GM21529 (cell line): ENCODE measurements around the gene NUDT4.
"Not testable (repeated sequence)": the region's sequence is repeated elsewhere in the genome, so short reads cannot be mapped to it uniquely, and the experiment has no call there.

Experiments
- ATAC-seq: cut with Tn5 transposase; IDR thresholded peaks from one replicate; pipeline ENCODE4 v1.9.1; 2021; ENCODE audit not compliant: unreplicated experiment

The NUDT4 gene

GRCh38 chr12:93366422-93366821, 11.3 kb upstream of the NUDT4 start:
- ATAC-seq, result no peak

- ATAC-seq, result no peak
Measured at GRCh38 chr12:93368766-93369165, 9.0 kb upstream of the NUDT4 start.

- ATAC-seq, result no peak
Measured at GRCh38 chr12:93369505-93369904, 8.2 kb upstream of the NUDT4 start.

- no peak for ATAC-seq
Measured at GRCh38 chr12:93370947-93371346, 6.8 kb upstream of the NUDT4 start.

GRCh38 chr12:93373961-93374656, 3.6 kb upstream of the NUDT4 start:
- ATAC-seq, result no peak

- ATAC-seq, result no peak
Measured at GRCh38 chr12:93375906-93376305, 1.8 kb upstream of the NUDT4 start.

GRCh38 chr12:93376436-93377251, 1.1 kb upstream of the NUDT4 start:
- ATAC-seq, result no peak

- peak; percentile 30 for ATAC-seq
Measured at GRCh38 chr12:93378196-93378997, 672 bp downstream of the NUDT4 start.

- ATAC-seq, result no peak
Measured at GRCh38 chr12:93378998-93379325, 1.2 kb downstream of the NUDT4 start.

- ATAC-seq, result no peak
Measured at GRCh38 chr12:93379326-93379980, 1.7 kb downstream of the NUDT4 start.

- no peak for ATAC-seq
Measured at GRCh38 chr12:93379981-93380361, 2.2 kb downstream of the NUDT4 start.

- no peak for ATAC-seq
Measured at GRCh38 chr12:93380480-93381121, 2.9 kb downstream of the NUDT4 start.

GRCh38 chr12:93381161-93381975, 3.6 kb downstream of the NUDT4 start:
- ATAC-seq, result no peak

GRCh38 chr12:93381976-93382437, 4.3 kb downstream of the NUDT4 start:
- ATAC-seq, result not testable (repeated sequence)

GRCh38 chr12:93387780-93388179, 10.1 kb downstream of the NUDT4 start:
- ATAC-seq, result peak; percentile 49

- ATAC-seq, result no peak
Measured at GRCh38 chr12:93390031-93390430, 12.3 kb downstream of the NUDT4 start.

- ATAC-seq, result peak; percentile 42
Measured at GRCh38 chr12:93390549-93391297, 13.0 kb downstream of the NUDT4 start.

- no peak for ATAC-seq
Measured at GRCh38 chr12:93393425-93393824, 15.7 kb downstream of the NUDT4 start.

- no peak for ATAC-seq
Measured at GRCh38 chr12:93397412-93397811, 19.7 kb downstream of the NUDT4 start.
